ENCODE measurements around the gene CASP8.

CASP8 gene

DNA sequence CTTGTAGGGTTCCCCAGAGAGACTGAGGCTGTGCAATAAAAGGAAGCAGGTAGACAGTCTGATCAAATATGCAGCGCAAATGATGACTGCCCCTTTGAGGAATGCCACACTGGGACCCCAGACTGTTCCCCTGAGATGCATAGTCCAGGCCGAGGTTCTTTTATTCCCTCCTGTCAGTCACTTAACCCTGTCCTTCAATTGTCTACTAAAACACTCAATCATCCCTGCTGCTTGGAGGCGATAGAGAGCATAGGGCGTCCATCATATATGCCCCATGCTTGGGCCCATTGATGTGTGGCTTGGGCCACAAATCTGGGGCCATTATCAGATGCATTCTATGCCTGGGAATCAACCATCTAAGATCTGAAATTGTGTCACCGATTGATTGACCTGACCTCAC, 15.5 kb upstream of the CASP8 start:
- DNase-seq, result no peak

DNA sequence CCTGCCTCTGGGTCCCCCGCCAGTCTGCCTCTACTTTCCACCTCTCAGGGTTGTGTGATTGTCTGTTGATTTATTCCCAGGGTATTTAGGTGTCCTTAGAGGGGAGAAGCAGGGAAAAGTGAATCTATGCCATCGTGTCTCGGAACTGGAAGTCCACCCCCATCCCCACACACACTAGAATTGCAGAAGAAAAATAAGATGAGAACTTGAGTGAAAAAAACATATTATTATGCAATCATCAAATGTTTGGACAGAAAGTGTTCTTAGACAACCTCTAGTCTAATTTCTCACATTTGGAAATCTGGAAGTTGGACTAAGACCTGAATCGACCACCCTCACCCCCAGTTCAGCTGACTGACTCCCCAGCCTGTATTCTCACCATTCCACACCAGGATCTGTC, 14.1 kb upstream of the CASP8 start:
- no peak for DNase-seq

DNA sequence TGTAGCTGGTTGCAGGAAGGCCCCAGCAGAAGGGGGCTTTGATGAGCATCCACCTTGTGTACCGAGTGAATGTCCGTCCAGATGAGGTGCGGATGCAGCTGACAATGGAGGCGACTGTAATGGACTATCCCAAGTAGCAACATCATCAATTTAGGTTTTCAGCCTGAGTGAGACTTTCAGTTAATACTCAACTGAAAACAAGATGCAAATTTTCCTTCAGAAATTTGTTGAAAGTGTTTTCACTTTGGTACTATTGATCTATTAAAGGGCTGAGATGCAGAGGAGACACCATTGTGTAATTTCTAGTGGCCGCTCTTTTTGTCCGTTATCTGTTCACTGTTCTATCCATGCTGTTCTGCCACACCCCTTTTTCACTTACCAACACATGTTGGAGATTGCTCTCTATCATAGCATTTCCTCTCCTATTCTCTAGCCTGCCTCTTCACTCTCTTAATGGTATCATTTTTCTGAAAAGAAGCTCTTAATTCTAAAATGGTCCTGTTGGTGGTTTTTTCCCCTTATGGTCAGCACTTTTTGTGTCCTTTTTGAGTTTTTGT, 12.0 kb upstream of the CASP8 start:
- DNase-seq, result no peak

DNA sequence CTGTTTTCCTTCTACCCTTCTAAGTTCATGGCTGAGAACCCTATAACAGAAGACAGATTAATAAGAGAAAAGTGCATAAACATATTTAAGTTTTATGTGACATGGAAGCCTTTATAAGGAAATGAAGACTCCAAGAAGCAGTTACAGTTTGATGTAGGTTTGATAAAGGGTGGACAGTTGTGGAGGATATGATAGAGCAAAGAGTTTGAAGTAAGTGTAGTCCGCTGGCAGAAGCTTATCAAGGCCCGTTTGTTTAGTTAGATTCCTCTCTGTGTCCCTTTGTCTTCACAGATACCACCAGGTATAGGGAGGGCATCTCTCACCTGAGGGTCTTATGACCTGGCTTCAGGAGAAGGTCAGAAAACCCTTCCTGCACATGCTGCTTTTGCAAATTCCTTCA, 10.4 kb upstream of the CASP8 start:
- DNase-seq, result no peak

DNA sequence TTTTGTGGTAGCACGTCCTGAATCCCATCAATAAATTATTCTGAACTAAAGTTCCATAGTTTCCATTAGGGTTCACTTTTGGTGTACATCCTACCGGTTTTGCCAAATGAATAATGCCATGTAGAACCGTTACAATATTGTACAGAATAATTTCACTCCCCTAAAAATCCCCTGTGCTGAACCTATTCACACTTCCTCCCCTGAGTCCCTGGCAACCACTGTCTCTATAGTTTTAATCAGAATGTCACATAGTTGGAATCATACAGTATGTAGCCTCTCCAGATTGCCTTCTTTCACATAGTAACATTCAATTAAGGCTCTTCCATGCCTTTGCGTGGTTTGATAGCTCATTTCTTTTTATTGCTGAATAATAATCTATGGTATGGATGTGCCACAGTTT, 9.6 kb upstream of the CASP8 start:
- DNase-seq, result no peak

- no peak for DNase-seq
Measured at GRCh38 chr2:201254081-201254730, 6.1 kb upstream of the CASP8 start.

DNA sequence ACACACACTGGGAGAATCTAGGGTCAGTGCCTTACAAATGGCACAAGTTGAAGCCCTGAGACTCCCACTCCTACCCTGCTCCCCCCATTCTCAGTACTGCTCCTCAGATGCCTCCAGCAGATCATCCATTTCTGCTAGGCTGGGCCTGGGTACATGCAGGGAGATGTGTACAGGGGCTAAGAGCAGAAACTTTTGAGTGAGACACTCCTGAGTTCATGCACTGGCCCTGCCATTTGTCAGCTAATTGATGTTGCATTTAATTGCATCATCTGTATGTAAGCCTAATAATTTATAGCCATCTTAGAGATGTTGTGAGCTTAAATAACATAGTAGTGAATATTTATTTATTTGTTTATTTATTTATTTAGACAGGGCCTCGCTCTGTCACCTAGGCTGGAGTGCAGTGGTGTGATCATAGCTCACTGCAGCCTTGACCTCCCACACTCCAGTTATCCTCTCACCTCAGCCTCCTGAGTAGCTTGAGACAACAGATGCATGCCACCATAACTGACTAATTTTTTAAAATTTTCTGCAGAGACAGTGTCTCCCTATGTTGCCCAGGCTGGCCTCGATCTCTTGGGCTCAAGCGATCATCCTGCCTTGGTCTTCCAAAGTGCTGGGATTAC, 4.8 kb upstream of the CASP8 start:
- no peak for DNase-seq

DNA sequence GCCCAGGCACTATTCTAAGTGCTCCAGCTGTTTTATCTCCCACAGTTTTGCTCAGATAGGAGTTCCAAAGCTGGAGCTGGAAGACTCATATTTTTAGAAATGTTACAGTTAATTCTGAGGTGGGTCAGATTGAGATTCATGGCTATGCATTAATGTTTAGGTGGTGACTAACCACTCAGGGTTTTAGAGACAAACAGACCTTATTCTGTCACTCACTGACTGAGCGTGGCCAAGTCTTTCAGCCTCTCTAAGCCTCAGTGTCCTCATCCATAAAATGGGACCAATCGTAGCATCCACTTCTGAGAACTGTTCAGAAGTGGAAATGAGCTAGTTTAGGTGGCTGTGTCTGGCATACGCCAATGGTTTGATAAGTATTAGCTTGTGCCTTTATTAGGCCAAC, 4.3 kb upstream of the CASP8 start:
- DNase-seq, result no peak

- DNase-seq, result no peak
Measured at GRCh38 chr2:201257381-201257955, 2.9 kb upstream of the CASP8 start.

DNA sequence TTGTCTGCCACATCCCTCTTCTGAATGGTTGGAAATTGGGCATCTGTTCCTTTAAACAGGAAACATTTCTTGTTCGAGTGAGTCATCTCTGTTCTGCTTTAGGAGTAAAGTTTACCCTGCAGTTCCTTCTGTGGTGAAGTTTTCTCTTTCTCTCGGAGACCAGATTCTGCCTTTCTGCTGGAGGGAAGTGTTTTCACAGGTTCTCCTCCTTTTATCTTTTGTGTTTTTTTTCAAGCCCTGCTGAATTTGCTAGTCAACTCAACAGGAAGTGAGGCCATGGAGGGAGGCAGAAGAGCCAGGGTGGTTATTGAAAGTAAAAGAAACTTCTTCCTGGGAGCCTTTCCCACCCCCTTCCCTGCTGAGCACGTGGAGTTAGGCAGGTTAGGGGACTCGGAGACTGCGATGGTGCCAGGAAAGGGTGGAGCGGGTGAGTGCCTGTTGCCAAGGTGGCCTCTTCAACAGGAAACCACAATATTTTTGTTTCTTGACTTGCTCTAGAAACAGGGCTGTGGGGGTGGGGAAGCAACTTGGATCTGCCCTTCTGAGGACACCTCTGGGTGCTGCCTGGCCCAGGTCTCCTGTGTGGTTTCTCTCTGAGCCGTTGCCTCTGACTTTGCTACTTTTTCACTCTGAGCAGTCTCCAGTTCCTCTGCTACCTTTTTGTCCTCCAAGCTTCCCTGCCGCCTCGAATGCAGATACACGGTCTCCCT, 2.2 kb upstream of the CASP8 start:
- DNase-seq, result peak; percentile 18

DNA sequence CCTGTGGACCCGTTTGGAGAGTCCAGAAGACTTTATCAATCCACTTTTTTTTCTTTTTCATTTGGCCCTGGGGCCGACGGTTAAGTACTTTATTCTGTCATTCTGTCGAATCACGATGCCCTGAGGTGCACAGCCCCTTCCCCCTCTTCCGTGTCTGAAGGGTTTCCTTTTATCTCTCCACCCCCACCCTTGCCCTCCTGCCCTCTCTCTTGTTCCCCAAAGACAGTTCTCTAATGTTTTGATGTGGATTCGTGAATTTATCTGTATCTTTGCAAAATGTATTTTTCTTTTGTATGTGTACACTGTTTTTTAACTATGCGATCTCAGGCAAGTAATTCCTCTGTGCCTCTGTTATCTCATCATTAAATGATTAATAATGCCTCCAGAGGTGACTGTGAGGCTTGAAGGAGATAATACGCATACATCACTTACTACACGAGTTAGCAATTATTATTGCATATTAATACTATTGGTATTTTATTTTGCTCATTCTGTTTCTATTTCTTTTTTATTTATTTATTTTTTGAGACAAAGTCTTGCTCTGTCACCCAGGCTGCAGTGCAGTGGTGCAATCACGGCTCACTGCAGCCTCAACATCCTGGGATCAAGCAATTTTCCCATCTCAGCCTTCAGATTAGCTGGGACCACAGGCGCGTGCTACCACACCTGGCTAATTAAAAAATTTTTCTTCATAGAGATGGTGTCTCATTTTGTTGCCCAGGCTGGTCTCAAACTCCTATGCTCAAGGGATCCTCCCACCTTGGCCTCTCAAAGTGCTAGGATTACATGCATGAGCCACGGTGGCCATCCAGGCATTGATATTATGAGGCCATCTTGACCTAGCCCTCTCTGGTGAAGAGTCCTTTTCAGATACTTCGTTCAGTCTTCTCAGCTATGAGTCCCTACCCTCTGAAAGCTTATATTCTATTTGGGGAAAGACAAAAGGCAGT, 1.4 kb upstream of the CASP8 start:
- no peak for DNase-seq

DNA sequence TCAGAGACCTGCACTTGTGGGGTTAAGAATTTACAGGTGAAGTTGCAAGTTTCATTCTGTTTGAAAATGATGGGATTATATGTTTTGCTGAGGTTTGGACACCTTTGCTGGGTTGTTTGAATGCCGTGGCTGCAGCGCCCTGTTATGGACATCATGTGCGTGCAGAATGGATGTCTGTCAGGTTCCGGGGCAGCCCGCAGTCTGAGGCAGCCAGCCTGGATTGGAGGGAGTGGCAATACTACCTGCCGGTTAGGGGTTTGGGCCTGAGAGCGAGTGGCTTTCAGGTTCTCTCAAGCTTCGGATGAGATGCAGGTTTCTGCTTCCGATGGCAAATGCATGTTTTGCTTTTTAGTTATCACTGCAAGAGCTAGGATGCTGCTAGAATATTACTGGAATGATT, 1.1 kb downstream of the CASP8 start:
- DNase-seq, result no peak

GRCh38 chr2:201261906-201262305, 1.6 kb downstream of the CASP8 start:
- DNase-seq, result no peak

DNA sequence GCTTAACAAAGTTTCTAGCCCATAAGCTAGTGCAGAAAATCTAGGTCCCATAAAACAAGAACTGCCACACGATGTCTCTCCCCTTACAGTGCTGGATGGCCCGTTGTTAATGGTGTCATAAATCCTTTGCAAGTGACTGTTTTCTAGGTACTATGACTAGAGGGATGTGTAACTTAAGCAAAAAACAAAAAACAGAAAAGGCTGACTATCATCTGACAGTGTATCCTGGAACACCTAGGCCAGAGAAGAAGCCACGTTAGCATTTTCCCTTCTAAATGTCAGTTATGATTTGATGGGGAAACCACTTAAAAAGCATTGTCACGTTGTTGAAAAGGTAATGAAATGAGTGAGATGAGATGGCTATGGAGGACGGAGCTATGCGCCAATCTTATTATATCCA, 2.4 kb downstream of the CASP8 start:
- no peak for DNase-seq

DNA sequence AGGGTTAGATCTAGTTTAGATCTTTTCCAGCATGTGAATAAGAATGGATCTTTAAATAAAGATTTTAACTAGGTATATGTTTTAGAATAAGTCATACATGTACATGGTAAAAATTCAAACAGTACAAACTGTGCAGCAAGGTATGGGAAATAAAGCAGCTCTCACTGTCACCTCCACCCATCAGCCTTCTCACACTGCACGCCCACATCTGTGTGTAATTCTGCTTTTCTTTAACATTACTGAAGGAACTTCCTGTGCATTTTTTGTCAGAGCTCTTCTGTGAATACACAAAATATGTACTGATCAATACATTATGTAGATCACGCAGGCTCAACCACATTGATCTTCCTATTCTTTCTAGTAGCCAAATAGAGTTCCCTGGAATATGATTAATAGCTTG, 3.4 kb downstream of the CASP8 start:
- no peak for DNase-seq

- no peak for DNase-seq
Measured at GRCh38 chr2:201264472-201265173, 4.3 kb downstream of the CASP8 start.

GRCh38 chr2:201266629-201267028, 6.3 kb downstream of the CASP8 start:
- no peak for DNase-seq

DNA sequence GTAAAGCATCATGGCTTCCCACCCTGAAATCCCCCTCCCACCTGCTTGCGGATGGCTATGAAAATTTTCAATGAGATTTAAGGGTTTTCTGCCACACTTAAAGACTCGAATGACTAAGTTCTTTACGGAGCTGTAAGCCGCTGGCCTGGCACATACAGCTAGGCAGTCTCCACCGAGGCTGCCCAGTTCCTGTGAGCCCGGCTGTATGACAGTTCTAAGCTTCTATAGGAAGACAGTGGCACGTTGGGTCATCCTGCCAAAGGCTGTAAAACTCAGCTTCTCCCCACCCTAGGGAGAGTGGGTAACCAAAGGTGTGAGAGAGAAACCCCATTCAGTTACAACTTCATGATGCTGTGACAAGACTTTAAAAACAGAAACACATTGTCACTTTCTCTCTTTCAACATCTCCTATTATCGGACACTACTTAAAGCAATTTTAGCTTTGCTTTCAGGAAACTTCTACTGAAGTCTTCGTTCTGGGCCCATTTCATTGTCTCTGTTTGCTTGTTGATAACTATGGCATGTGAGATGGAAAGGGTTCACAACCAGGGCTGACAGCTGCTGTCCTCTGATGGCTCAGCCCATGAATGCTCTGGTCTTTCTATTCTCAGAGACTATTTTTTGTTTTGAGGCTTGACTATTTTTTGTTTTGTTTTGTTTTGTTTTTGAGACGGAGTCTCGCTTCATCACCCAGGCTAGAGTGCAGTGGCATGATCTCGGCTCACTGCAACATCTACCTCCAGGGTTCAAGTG, 7.1 kb downstream of the CASP8 start:
- DNase-seq, result no peak

DNA sequence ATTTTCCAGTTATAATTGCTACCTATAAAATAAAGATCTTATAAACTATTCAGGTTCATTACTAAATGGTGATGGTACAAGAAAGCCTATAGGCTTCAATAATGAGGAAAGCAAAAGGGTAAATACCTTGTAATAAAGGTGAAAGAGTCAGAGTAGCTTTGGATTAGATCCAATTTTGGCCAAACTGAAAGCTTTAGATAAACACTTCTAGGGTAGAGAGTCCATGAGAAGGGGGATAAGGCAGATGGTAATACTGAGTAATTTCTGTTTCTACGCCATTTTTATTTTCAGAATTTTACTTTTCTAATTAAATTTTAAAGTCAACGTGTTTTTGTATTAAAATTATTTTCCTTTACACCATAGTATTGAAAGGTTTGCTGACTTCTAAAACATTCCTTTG, 9.4 kb downstream of the CASP8 start:
- DNase-seq, result no peak

DNA sequence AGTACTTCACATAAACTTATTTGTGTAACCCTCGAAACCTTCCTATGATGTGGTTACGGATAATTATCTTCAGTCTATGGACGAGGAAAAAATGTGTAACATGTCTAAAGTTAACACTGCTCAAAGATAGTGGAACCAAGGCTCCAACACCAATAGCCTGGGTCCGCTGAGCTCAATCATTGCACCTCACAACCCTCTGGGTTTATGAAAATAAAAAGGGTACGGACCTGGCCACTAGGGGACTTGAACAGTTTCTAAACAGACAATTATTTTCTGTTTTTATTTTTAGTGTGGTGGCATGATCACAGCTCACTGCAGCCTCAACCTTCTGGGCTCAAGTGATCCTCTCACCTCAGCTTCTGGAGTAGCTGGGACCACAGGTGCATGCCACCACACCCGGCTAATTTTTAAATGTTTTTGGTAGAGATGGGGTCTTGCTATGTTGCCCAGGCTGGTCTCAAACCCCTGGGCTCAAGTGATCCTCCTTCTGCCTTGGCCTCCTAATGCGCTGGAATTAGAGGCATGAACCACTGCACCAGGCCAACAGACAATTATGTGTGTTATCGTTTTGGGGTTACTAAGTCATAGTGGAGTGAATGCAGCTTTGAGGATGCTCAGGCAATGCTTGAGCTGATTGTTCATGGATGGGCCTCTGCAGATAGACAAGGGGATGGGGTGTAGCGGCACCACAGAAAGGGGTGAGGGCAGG, 10.1 kb downstream of the CASP8 start:
- DNase-seq, result no peak

GRCh38 chr2:201271917-201272316, 11.6 kb downstream of the CASP8 start:
- no peak for DNase-seq
